Muscle layer of colon (tissue), 2 donors: Measurements from ENCODE around the gene NUP98.

Experiments used
- H3K27ac ChIP-seq: one replicate; pipeline ENCODE4 v1.7.0; 2013; ENCODE audit warnings: low read depth, mild to moderate bottlenecking, low read length, moderate library complexity
- H3K27me3 ChIP-seq, 2 donors: one replicate each; pipeline ENCODE4 v1.7.0; 2013; ENCODE audit warnings: low read length in 2 of 2, mild to moderate bottlenecking in 2 of 2; ENCODE audit not compliant: insufficient read depth in 2 of 2, control insufficient read depth in 1 of 2
- H3K36me3 ChIP-seq: one replicate; pipeline ENCODE4 v1.7.0; 2013; ENCODE audit warnings: mild to moderate bottlenecking, low read length; ENCODE audit not compliant: insufficient read depth
- H3K4me1 ChIP-seq: one replicate; pipeline ENCODE4 v1.7.0; 2013; ENCODE audit warnings: mild to moderate bottlenecking, low read length; ENCODE audit not compliant: insufficient read depth
- H3K4me3 ChIP-seq, 2 donors: one replicate each; pipeline ENCODE4 v1.7.0; 2013; ENCODE audit warnings: low read length in 2 of 2, low read depth in 1 of 2, mild to moderate bottlenecking in 1 of 2, moderate library complexity in 1 of 2
- H3K9ac ChIP-seq: one replicate; pipeline ENCODE4 v1.7.0; 2013; ENCODE audit warnings: low read length
- H3K9me3 ChIP-seq: one replicate; pipeline ENCODE4 v1.7.0; 2013; ENCODE audit warnings: mild to moderate bottlenecking, low read length
- donor health status: abdominal sarcoma.
- donor health status: Adenocarcinoma of cecum.

The NUP98 gene

GRCh38 chr11:3684129-3684818 lies 113.1 kb downstream of the NUP98 start:
- Histone ChIP-seq H3K27me3 (no peaks in the 10 kb centered on the region), H3K36me3 (peaks cover 66% of the 10 kb centered on the region), H3K4me3 (no peak overlapping the region), H3K9ac (no peak overlapping the region), H3K27ac (no peak overlapping the region), H3K9me3 (no peaks in the 10 kb centered on the region), H3K4me1 (no peaks in the 10 kb centered on the region)

- Histone ChIP-seq H3K27ac (no peak overlapping the region), H3K4me1 (no peaks in the 10 kb centered on the region), H3K9ac (no peak overlapping the region), H3K9me3 (no peaks in the 10 kb centered on the region), H3K4me3 (no peak overlapping the region), H3K27me3 (no peaks in the 10 kb centered on the region), H3K36me3 (peaks cover 78% of the 10 kb centered on the region)
Measured at GRCh38 chr11:3683039-3683438, 114.3 kb downstream of the NUP98 start.

GRCh38 chr11:3679077-3679476 lies 118.3 kb downstream of the NUP98 start:
- Histone ChIP-seq H3K36me3 (peaks cover 86% of the 10 kb centered on the region), H3K27ac (no peak overlapping the region), H3K9ac (no peak overlapping the region), H3K4me1 (no peaks in the 10 kb centered on the region), H3K27me3 (no peaks in the 10 kb centered on the region), H3K4me3 (no peak overlapping the region), H3K9me3 (no peaks in the 10 kb centered on the region)

GRCh38 chr11:3675971-3676370 lies 121.4 kb downstream of the NUP98 start:
- H3K4me3 ChIP-seq = no peak overlapping the region

GRCh38 chr11:3674189-3674588 lies 123.2 kb downstream of the NUP98 start:
- Histone ChIP-seq H3K4me1 (no peaks in the 10 kb centered on the region), H3K27me3 (no peaks in the 10 kb centered on the region), H3K9me3 (no peaks in the 10 kb centered on the region), H3K27ac (no peak overlapping the region), H3K9ac (no peak overlapping the region), H3K4me3 (no peak overlapping the region), H3K36me3 (peaks cover 64% of the 10 kb centered on the region)

More at GRCh38 chr11:3675971-3676370, 121.4 kb downstream of the NUP98 start:
- H3K9me3 ChIP-seq = no peaks in the 10 kb centered on the region
- H3K4me1 ChIP-seq = no peaks in the 10 kb centered on the region
- no peaks in the 10 kb centered on the region for H3K27me3 ChIP-seq
- H3K9ac ChIP-seq = no peak overlapping the region
- H3K27ac ChIP-seq = no peak overlapping the region
- H3K36me3 ChIP-seq = peaks cover 77% of the 10 kb centered on the region

- no peaks in the 10 kb centered on the region for H3K9me3 ChIP-seq
- H3K9ac ChIP-seq = no peak within 1 kb of the TSS
- H3K27ac ChIP-seq = no peak within 1 kb of the TSS
- no peaks in the 10 kb centered on the region for H3K27me3 ChIP-seq
- H3K4me3 ChIP-seq = no peak within 1 kb of the TSS
- peaks cover 45% of the 10 kb centered on the region for H3K36me3 ChIP-seq
- H3K4me1 ChIP-seq = no peaks in the 10 kb centered on the region
Measured at GRCh38 chr11:3671334-3672254, 125.8 kb downstream of the NUP98 start, which contains the start of gene CHRNA10. TSS of gene CHRNA10 (minus strand) at chr11:3671384. CDS start at chr11:3671312, 72 bp downstream.

GRCh38 chr11:3669742-3670183 lies 127.6 kb downstream of the NUP98 start:
- Histone ChIP-seq H3K27me3 (no peaks in the 10 kb centered on the region), H3K36me3 (peaks cover 41% of the 10 kb centered on the region), H3K27ac (no peak overlapping the region), H3K4me3 (no peak overlapping the region), H3K9me3 (no peaks in the 10 kb centered on the region), H3K4me1 (no peaks in the 10 kb centered on the region), H3K9ac (no peak overlapping the region)

- Histone ChIP-seq H3K9me3 (no peaks in the 10 kb centered on the region), H3K36me3 (peaks cover 35% of the 10 kb centered on the region), H3K27ac (no peak overlapping the region), H3K27me3 (no peaks in the 10 kb centered on the region), H3K4me3 (no peak overlapping the region), H3K4me1 (no peaks in the 10 kb centered on the region), H3K9ac (no peak overlapping the region)
Measured at GRCh38 chr11:3669128-3669527, 128.2 kb downstream of the NUP98 start.

- Histone ChIP-seq H3K36me3 (peaks cover 26% of the 10 kb centered on the region), H3K9ac (no peak overlapping the region), H3K4me3 (no peak overlapping the region), H3K4me1 (no peaks in the 10 kb centered on the region), H3K9me3 (no peaks in the 10 kb centered on the region), H3K27ac (no peak overlapping the region), H3K27me3 (no peaks in the 10 kb centered on the region)
Measured at GRCh38 chr11:3667149-3668035, 130.0 kb downstream of the NUP98 start.

GRCh38 chr11:3666023-3666530 lies 131.3 kb downstream of the NUP98 start:
- Histone ChIP-seq H3K36me3 (peaks cover 20% of the 10 kb centered on the region), H3K4me1 (no peaks in the 10 kb centered on the region)

More at GRCh38 chr11:3666023-3666530, 131.3 kb downstream of the NUP98 start:
- no peaks in the 10 kb centered on the region for H3K9me3 ChIP-seq
- H3K4me3 ChIP-seq = no peak overlapping the region
- no peaks in the 10 kb centered on the region for H3K27me3 ChIP-seq
- H3K27ac ChIP-seq = no peak overlapping the region
- no peak overlapping the region for H3K9ac ChIP-seq
